Caco-2 (cell line): ENCODE results near the gene AP3D1. TPM values are rescaled to one million over a fixed set of nuclear protein-coding genes. Genes with fewer than 3 reads are reported as not detected.
A peak's percentile ranks its signal among the peaks of the same experiment; 100 is the strongest.

Experiments used
- BruUV-seq: library from RNA; stranded (reverse); fragments of 400-500 nt; replicated peaks from 2 replicates; lab custom pipeline; 2021; lab: Mats Ljungman, UMichigan
- CTCF ChIA-PET: fragments of 300-600 bp; sonication (Branson Sonifier 250); formaldehyde crosslinking; loops from one replicate; lab custom pipeline; 2022; ENCODE audit warnings: antibody characterized with exemption; lab: Charles Lee
- POLR2A ChIA-PET: fragments of 300-600 bp; sonication (Branson Sonifier 250); formaldehyde crosslinking; loops from one replicate; lab custom pipeline; 2022; ENCODE audit warnings: antibody characterized with exemption; lab: Charles Lee
- DNase-seq, 2 experiments: peaks; one replicate each; pipeline versions ENCODE4 v3.0.0 to v3.0.0-alpha.2; 2020 to 2022
- H3K27me3 ChIP-seq: replicated peaks from 2 replicates; pipeline ENCODE4 v1.6.0; 2011; ENCODE audit warnings: low read length; ENCODE audit not compliant: control insufficient read depth, insufficient read depth
- H3K36me3 ChIP-seq: 2 replicates; pipeline ENCODE4 v1.5.1; 2011; ENCODE audit warnings: low read length; ENCODE audit not compliant: control insufficient read depth, insufficient read depth
- H3K4me1 ChIP-seq: fragments of 250-450 bp; sonication (Bioruptor Pico); 2 replicates; pipeline ENCODE4 v1.5.1; 2020; ENCODE audit warnings: mild to moderate bottlenecking
- H3K4me3 ChIP-seq: 2 replicates; pipeline ENCODE4 v1.5.1; 2011; ENCODE audit warnings: low read depth, mild to moderate bottlenecking, control low read depth, low read length
- H3K9me3 ChIP-seq: fragments of 250-450 bp; sonication (Bioruptor Pico); 2 replicates; pipeline ENCODE4 v1.5.1; 2020; ENCODE audit warnings: mild to moderate bottlenecking, moderate library complexity
- H3K27ac Mint-ChIP-seq: one replicate; pipeline ENCODE4 v1.8.0; 2022; ENCODE audit warnings: mixed read lengths; ENCODE audit not compliant: unreplicated experiment
- H3K27me3 Mint-ChIP-seq: one replicate; pipeline ENCODE4 v1.8.0; 2022; ENCODE audit warnings: mixed read lengths; ENCODE audit not compliant: insufficient read depth, unreplicated experiment
- H3K36me3 Mint-ChIP-seq: one replicate; pipeline ENCODE4 v1.8.0; 2022; ENCODE audit warnings: mild to moderate bottlenecking, mixed read lengths; ENCODE audit not compliant: insufficient read depth, unreplicated experiment
- H3K4me1 Mint-ChIP-seq: one replicate; pipeline ENCODE4 v1.8.0; 2022; ENCODE audit warnings: low read depth, mixed read lengths; ENCODE audit not compliant: unreplicated experiment
- H3K4me3 Mint-ChIP-seq: one replicate; pipeline ENCODE4 v1.8.0; 2022; ENCODE audit warnings: mild to moderate bottlenecking, moderate library complexity, mixed read lengths; ENCODE audit not compliant: unreplicated experiment
- H3K9me3 Mint-ChIP-seq: one replicate; pipeline ENCODE4 v1.8.0; 2022; ENCODE audit warnings: mixed read lengths; ENCODE audit not compliant: unreplicated experiment
- intact Hi-C: fragments of 100-400 bp; cut with micrococcal nuclease; formaldehyde crosslinking; loops from one replicate; pipeline ENCODE4 v1.10.0; 2022; ENCODE audit not compliant: unreplicated experiment
- total RNA-seq: library from RNA; stranded (reverse); gene quantifications from 2 replicates; pipeline ENCODE4 v1.2.3, GENCODE V29; 2022
- TF ChIP-seq, protein P1 (sequence below), 2 experiments: fragments of 200-600 bp in 1 of 2; IDR thresholded peaks; 1 replicate in 1 of 2; 2 replicates in 1 of 2; pipeline versions ENCODE4 v1.5.1 to v1.8.0; 2011 to 2022; ENCODE audit warnings: antibody characterized with exemption in 1 of 2, control low read depth in 1 of 2, inconsistent platforms in 1 of 2, low read depth in 1 of 2, low read length in 1 of 2, mild to moderate bottlenecking in 1 of 2, moderate library complexity in 1 of 2; ENCODE audit not compliant: insufficient read depth in 1 of 2, severe bottlenecking in 1 of 2, unreplicated experiment in 1 of 2

AP3D1 gene
- total RNA-seq, 1 experiment from 2014 or later, result 151 TPM

DNA sequence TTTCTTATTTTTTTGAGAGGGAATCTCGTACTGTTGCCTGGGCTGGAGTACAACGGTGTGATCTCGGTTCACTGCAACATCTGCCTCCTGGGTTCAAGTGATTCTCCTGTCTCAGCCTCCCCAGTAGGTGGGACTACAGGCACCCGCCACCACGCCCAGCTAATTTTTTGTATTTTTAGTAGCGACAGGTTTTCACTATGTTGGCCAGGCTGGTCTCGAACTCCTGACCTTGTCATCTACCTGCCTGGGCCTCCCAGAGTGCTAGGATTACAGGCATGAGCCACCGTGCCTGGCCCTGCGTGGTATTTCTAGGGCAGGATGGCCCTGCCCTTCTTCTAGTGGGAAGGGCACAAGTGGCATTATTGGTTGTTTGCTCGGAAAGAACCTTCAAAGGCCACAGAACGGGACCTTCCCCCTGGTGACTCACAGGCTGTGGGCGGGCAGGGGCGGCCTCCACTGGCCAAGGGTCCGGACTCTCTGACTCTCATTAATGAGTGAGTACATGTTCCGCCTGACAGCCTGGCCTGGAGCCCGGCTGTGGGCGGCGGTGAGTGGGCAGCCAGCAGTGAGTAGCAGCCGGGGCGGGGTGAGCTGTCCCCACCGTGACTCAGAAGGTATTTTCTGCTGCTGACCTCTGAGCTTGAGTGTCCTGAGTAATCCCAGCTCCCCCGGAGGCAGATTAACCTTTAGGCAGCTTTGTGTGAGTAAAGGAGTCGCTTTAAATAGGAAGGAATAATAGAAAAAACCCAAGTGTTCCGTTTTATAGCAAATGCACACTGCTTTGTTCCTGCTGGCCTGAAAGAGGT is 17.5 kb upstream of the AP3D1 start:
- peak; percentile 94 to 95 for DNase-seq
- H3K4me3 ChIP-seq, result no peak overlapping the region
- peaks cover 69% of the 10 kb centered on the region for H3K4me1 ChIP-seq
- TF ChIP-seq, protein P1, sequence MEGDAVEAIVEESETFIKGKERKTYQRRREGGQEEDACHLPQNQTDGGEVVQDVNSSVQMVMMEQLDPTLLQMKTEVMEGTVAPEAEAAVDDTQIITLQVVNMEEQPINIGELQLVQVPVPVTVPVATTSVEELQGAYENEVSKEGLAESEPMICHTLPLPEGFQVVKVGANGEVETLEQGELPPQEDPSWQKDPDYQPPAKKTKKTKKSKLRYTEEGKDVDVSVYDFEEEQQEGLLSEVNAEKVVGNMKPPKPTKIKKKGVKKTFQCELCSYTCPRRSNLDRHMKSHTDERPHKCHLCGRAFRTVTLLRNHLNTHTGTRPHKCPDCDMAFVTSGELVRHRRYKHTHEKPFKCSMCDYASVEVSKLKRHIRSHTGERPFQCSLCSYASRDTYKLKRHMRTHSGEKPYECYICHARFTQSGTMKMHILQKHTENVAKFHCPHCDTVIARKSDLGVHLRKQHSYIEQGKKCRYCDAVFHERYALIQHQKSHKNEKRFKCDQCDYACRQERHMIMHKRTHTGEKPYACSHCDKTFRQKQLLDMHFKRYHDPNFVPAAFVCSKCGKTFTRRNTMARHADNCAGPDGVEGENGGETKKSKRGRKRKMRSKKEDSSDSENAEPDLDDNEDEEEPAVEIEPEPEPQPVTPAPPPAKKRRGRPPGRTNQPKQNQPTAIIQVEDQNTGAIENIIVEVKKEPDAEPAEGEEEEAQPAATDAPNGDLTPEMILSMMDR (IDR thresholded peaks at IDR 0.05; ENCODE audit: insufficient read depth in 1 of 2, low read depth in 1 of 2, low read length in 1 of 2, severe bottlenecking in 1 of 2, unreplicated experiment in 1 of 2), result no peak
- Mint-ChIP-seq H3K4me3 (peak overlapping the region; percentile 59), H3K9me3 (no peaks in the 10 kb centered on the region), H3K27me3 (no peaks in the 10 kb centered on the region), H3K36me3 (peaks cover 43% of the 10 kb centered on the region), H3K27ac (peak overlapping the region; percentile 92), H3K4me1 (peaks cover 10% of the 10 kb centered on the region)
- CTCF ChIA-PET, result interaction anchor here (0.9 to 1.4 kb wide), 2 partner anchors 13 to 23 kb away, joined by 3 to 12 read pairs; no protein-coding TSS in a partner anchor
- no peaks in the 10 kb centered on the region for H3K27me3 ChIP-seq
- BruUV-seq, result no TSS peak
- H3K36me3 ChIP-seq, result no peaks in the 10 kb centered on the region
- POLR2A ChIA-PET, result interaction anchor here (0.6 to 0.9 kb wide), 2 partner anchors 68 to 1730 kb away, joined by 7 to 13 read pairs; no protein-coding TSS in a partner anchor
- no peaks in the 10 kb centered on the region for H3K9me3 ChIP-seq
- intact Hi-C loops, result loop anchor here (10.0 kb wide), 1 partner anchor 46 kb away; no protein-coding TSS in a partner anchor

DNA sequence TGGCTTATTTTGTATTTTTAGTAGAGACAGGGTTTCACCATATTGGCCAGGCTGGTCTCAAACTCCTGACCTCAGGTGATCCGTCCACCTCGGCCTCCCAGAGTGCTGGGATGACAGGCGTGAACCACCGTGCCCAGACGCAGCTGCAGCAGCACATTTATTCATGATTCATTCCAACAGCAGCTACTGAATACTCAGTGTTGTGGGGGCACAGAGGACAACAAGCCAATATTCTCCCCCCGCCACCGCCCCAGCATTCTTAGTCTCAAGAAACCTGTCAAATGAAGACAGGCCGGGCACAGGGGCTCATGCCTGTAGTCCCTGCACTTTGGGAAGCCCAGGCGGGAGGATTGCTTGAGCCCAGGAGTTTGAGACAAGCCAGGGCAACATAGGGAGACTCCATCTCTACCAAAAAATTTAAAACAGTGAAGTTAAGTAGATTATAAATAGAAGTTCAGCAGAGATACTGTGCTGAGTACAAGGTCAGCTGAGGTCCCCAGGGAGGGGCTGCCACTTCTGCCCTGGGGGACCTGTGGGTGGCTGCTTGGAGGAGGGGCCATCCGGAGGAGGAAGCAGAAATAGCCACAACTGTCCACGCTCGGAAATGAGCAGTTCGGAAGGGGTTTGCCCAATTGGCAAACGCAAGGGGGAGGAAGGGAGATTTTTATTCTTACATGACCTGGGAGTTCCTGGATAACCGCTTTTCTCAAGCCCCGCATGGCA is 16.7 kb upstream of the AP3D1 start:
- no peak for DNase-seq
- Mint-ChIP-seq H3K36me3 (peaks cover 46% of the 10 kb centered on the region), H3K4me1 (peaks cover 9% of the 10 kb centered on the region), H3K27me3 (no peaks in the 10 kb centered on the region), H3K27ac (peak overlapping the region; percentile 92), H3K4me3 (peak overlapping the region; percentile 32), H3K9me3 (no peaks in the 10 kb centered on the region)
- CTCF ChIA-PET, result interaction anchor here (1.4 kb wide), 1 partner anchor 12 kb away, joined by 12 read pairs; no protein-coding TSS in a partner anchor
- no peaks in the 10 kb centered on the region for H3K27me3 ChIP-seq
- H3K36me3 ChIP-seq, result no peaks in the 10 kb centered on the region
- TSS peak; percentile 80 for BruUV-seq
- TF ChIP-seq, protein P1 (IDR thresholded peaks at IDR 0.05; ENCODE audit: insufficient read depth in 1 of 2, low read depth in 1 of 2, low read length in 1 of 2, severe bottlenecking in 1 of 2, unreplicated experiment in 1 of 2), result no peak
- intact Hi-C loops, result loop anchor here (10.0 kb wide), 1 partner anchor 47 kb away; no protein-coding TSS in a partner anchor
- H3K9me3 ChIP-seq, result no peaks in the 10 kb centered on the region
- no peak overlapping the region for H3K4me3 ChIP-seq
- POLR2A ChIA-PET, result no interaction called here
- peaks cover 67% of the 10 kb centered on the region for H3K4me1 ChIP-seq
